Ascending aorta (tissue), 2 donors: ENCODE data around the gene KDM1B. TPM values are rescaled to one million over a fixed set of nuclear protein-coding genes. Genes with fewer than 3 reads are reported as not detected.

Experiments used
- DNase-seq, 2 donors: peaks; one replicate each; pipeline ENCODE4 v3.0.0-alpha.2; 2019; ENCODE audit warnings: low spot score in 2 of 2
- H3K27ac ChIP-seq, 2 donors: fragments of 200-600 bp; sonication (generic); one replicate each; pipeline ENCODE4 v1.5.1; 2016 to 2017; ENCODE audit warnings: mild to moderate bottlenecking in 1 of 2
- H3K27me3 ChIP-seq: fragments of 200-600 bp; sonication (generic); one replicate; pipeline ENCODE4 v1.5.1; 2017
- H3K36me3 ChIP-seq, 2 donors: fragments of 200-600 bp; sonication (generic); one replicate each; pipeline ENCODE4 v1.5.1; 2016
- H3K4me1 ChIP-seq, 2 donors: fragments of 200-600 bp; sonication (generic); one replicate each; pipeline ENCODE4 v1.5.1; 2016 to 2017; ENCODE audit warnings: mild to moderate bottlenecking in 1 of 2
- H3K4me3 ChIP-seq, 2 donors: fragments of 200-600 bp; sonication (generic); one replicate each; pipeline ENCODE4 v1.5.1; 2016 to 2017; ENCODE audit warnings: mild to moderate bottlenecking in 1 of 2
- H3K9me3 ChIP-seq, 2 donors: fragments of 200-600 bp; sonication (generic); one replicate each; pipeline ENCODE4 v1.5.1; 2016
- intact Hi-C: fragments of 100-400 bp; cut with DNase I; formaldehyde crosslinking; loops from one replicate; pipeline ENCODE4 v1.15.1; 2023
- total RNA-seq: library from RNA; depleted of rRNA; stranded (reverse); fragments of >200 nt; gene quantifications from one replicate; pipeline ENCODE4 v1.1.0, GENCODE V29; 2016
- TF ChIP-seq, protein P1 (sequence below), 3 experiments: fragments of 200-600 bp in 2 of 3; fragments of 450-650 bp in 1 of 3; sonication (generic) in 2 of 3; IDR thresholded peaks; one replicate each; pipeline ENCODE4 v1.5.1; 2016 to 2019; ENCODE audit warnings: antibody characterized with exemption in 3 of 3, mild to moderate bottlenecking in 1 of 3, moderate library complexity in 1 of 3

The KDM1B gene
- total RNA-seq, 1 donor from 2014 or later, result 4.9 TPM

DNA sequence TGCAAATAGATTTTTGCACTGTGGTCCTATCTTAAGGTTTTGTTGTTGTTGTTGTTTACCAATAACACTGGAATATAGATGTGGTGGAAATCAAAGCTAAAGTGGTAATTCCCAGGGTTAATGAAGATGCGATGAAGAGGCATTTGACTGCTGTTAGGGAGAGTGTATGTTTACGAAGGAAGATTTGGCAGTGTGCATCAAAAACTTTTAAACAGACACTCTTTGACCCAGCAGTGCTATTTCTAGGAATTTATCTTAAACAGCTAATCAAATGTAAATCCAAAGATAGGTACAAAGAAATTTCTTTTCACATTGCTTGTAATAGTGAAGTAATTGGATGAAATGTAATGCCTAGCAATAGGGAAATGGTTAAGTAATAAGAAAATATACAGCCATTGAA is 34.0 kb downstream of the KDM1B start:
- DNase-seq, result no peak

DNA sequence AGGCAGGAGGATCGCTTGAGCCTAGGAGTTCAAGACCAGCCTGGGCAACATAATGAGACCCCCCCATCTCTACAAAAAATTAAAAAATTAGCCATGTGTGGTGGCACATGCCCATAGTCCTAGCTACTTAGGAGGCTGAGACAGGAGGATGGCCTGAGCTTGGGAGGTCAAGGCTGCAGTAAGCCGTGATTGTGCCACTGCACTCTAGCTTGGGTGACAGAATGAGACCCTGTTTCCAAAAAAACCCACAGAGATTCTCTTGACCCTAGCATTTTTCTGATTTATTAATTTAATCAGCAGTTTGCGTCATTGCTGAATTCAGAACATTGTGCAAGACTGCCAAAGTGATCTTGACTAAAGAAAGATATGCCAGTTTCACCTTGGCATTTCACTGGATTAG is 36.8 kb downstream of the KDM1B start:
- intact Hi-C loops, result no loop called here
- DNase-seq, result no peak
- Histone ChIP-seq H3K4me3 (no peak overlapping the region), H3K27ac (no peak overlapping the region), H3K36me3 (peaks cover 3 to 27% of the 10 kb centered on the region in 2 donors), H3K27me3 (no peaks in the 10 kb centered on the region), H3K4me1 (no peaks in the 10 kb centered on the region), H3K9me3 (no peaks in the 10 kb centered on the region)
- TF ChIP-seq, protein P1, sequence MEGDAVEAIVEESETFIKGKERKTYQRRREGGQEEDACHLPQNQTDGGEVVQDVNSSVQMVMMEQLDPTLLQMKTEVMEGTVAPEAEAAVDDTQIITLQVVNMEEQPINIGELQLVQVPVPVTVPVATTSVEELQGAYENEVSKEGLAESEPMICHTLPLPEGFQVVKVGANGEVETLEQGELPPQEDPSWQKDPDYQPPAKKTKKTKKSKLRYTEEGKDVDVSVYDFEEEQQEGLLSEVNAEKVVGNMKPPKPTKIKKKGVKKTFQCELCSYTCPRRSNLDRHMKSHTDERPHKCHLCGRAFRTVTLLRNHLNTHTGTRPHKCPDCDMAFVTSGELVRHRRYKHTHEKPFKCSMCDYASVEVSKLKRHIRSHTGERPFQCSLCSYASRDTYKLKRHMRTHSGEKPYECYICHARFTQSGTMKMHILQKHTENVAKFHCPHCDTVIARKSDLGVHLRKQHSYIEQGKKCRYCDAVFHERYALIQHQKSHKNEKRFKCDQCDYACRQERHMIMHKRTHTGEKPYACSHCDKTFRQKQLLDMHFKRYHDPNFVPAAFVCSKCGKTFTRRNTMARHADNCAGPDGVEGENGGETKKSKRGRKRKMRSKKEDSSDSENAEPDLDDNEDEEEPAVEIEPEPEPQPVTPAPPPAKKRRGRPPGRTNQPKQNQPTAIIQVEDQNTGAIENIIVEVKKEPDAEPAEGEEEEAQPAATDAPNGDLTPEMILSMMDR (IDR thresholded peaks at IDR 0.05), result no peak

More for the DNA sequence above, 34.0 kb downstream of the KDM1B start:
- H3K9me3 ChIP-seq, result no peaks in the 10 kb centered on the region
- H3K27ac ChIP-seq, result no peak overlapping the region
- no peak overlapping the region for H3K4me3 ChIP-seq
- no peaks in the 10 kb centered on the region for H3K27me3 ChIP-seq
- H3K4me1 ChIP-seq, result no peaks in the 10 kb centered on the region
- intact Hi-C loops, result no loop called here
- H3K36me3 ChIP-seq, result peaks cover 6 to 33% of the 10 kb centered on the region in 2 donors
- TF ChIP-seq, protein P1 (IDR thresholded peaks at IDR 0.05), result no peak

DNA sequence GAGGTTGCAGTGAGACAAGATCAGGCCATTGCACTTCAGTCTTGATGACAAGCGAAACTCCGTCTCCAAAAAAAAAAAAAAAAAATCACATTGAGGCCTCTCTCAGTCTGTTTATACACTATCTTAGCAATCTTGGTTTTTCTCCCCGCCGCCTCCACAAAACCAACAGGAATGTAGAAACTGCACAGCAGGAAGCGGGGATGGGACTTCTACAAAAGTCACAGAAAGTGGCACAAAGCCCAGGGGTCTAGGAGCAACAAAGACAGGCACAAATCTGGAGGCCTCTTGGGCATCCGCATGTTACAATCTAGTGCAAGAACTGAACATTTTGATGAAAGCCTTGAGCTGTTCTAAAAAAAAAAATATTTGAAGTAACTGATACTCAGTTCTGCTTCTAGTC is 48.6 kb downstream of the KDM1B start:
- no peak for DNase-seq
- Histone ChIP-seq H3K9me3 (no peaks in the 10 kb centered on the region), H3K36me3 (peaks cover 6 to 48% of the 10 kb centered on the region in 2 donors), H3K27me3 (no peaks in the 10 kb centered on the region), H3K4me1 (no peaks in the 10 kb centered on the region), H3K4me3 (no peak overlapping the region), H3K27ac (no peak overlapping the region)
- intact Hi-C loops, result no loop called here
- TF ChIP-seq, protein P1 (IDR thresholded peaks at IDR 0.05), result no peak

DNA sequence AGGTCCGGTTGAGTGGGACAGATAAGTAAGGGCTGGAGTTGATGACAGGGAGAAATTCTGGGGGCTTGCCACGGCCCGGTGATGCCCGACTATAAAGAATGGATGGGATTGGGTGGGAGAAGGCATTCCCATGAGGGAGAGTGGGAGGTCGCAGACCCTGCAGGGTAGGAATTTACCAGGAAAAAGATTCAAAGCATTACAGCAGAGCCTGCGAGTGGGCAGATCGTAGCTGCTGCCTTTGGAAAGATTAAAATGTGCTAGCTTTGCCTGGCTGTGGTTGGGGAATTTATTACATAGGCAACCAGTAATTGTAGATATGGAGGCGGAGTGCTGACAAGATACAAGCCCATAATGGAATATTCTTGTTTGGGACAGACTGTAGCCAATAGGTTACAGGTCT is 49.5 kb downstream of the KDM1B start:
- DNase-seq, result no peak
- no peaks in the 10 kb centered on the region for H3K27me3 ChIP-seq
- TF ChIP-seq, protein P1 (IDR thresholded peaks at IDR 0.05), result no peak
- H3K36me3 ChIP-seq, result peaks cover 6 to 39% of the 10 kb centered on the region in 2 donors
- H3K9me3 ChIP-seq, result no peaks in the 10 kb centered on the region
- H3K4me1 ChIP-seq, result peaks cover 0 to 2% of the 10 kb centered on the region in 2 donors
- no peak overlapping the region for H3K27ac ChIP-seq
- no peak overlapping the region for H3K4me3 ChIP-seq
- intact Hi-C loops, result no loop called here

DNA sequence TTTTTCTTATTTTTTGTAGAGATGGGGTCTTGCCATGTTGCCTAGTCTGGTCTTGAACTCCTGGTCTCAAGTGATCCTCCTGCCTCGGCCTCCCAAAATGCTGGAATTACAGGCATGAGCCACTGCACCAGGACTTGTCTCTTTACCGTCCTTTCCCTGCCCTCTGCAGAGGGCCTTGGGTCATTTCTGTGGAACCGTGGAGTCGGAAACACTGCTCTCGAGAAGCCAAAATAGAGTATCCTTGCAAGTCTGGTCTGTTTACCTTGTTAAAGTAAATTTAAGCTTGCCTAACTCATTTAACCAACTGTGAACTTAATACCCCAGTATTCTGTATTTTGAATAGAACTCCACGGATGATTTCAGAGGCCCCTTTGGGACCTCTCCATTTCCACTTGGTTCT is 51.4 kb downstream of the KDM1B start:
- intact Hi-C loops, result no loop called here
- H3K4me1 ChIP-seq, result peaks cover 0 to 6% of the 10 kb centered on the region in 2 donors
- H3K27ac ChIP-seq, result no peak overlapping the region
- no peak for DNase-seq
- no peak overlapping the region for H3K4me3 ChIP-seq
- TF ChIP-seq, protein P1 (IDR thresholded peaks at IDR 0.05), result no peak
- peaks cover 6 to 26% of the 10 kb centered on the region in 2 donors for H3K36me3 ChIP-seq
- no peaks in the 10 kb centered on the region for H3K9me3 ChIP-seq
- no peaks in the 10 kb centered on the region for H3K27me3 ChIP-seq

DNA sequence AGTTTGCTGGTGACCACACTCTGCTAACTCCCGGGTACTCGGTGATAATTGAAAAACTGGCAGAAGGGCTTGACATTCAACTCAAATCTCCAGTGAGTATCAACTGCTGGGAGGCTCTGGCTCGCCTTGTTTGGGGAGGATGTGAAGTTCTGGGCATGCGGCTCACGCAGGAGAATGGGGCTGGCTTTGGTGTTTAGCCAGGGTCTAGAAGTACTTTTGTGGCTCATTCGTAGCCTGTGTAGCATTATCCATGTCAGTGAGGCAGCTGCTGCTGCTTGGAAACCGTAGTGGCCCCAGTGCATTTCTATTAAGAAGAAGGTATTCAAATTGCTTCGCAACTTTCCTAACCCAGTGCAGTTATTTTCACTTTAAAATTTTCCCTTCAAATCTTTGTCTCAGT is 52.2 kb downstream of the KDM1B start:
- Histone ChIP-seq H3K36me3 (peaks cover 6 to 25% of the 10 kb centered on the region in 2 donors), H3K9me3 (no peaks in the 10 kb centered on the region), H3K4me1 (peaks cover 0 to 6% of the 10 kb centered on the region in 2 donors), H3K4me3 (no peak overlapping the region), H3K27me3 (no peaks in the 10 kb centered on the region), H3K27ac (no peak overlapping the region)
- intact Hi-C loops, result no loop called here
- no peak for DNase-seq
- TF ChIP-seq, protein P1 (IDR thresholded peaks at IDR 0.05), result no peak
